Keratinocyte (primary cell): ENCODE results near the gene LRRC4. TPM values are rescaled to one million over a fixed set of nuclear protein-coding genes. Genes with fewer than 3 reads are reported as not detected.

Source experiments
- DNase-seq: peaks from one replicate; pipeline ENCODE4 v3.0.0-alpha.2; 2011; ENCODE audit warnings: low read depth, missing footprints, low spot score
- FAIRE-seq: peaks from 2 replicates; lab custom pipeline; 2011; peaks lifted over from hg19 to GRCh38; lab: Jason Lieb, UNC
- H2AFZ ChIP-seq: 2 replicates; pipeline ENCODE4 v1.6.0; 2012; ENCODE audit warnings: low read length, control low read depth, inconsistent platforms; ENCODE audit not compliant: control insufficient read depth
- H3K27ac ChIP-seq: 2 replicates; pipeline ENCODE4 v1.5.1; 2011; ENCODE audit warnings: low read length; ENCODE audit not compliant: control insufficient read depth, insufficient read depth
- H3K27me3 ChIP-seq: 3 replicates; pipeline ENCODE4 v1.6.0; 2011; ENCODE audit warnings: low read length; ENCODE audit not compliant: control insufficient read depth, insufficient read depth; ENCODE audit errors: extremely low read depth
- H3K36me3 ChIP-seq, 2 experiments: 2 replicates in 1 of 2; 3 replicates in 1 of 2; pipeline ENCODE4 v1.5.1; 2011; ENCODE audit warnings: low read length in 2 of 2, mild to moderate bottlenecking in 1 of 2; ENCODE audit not compliant: control insufficient read depth in 2 of 2, insufficient read depth in 2 of 2; ENCODE audit errors: extremely low read depth in 1 of 2
- H3K4me1 ChIP-seq: 3 replicates; pipeline ENCODE4 v1.5.1; 2011; ENCODE audit warnings: low read length; ENCODE audit not compliant: control insufficient read depth, insufficient read depth; ENCODE audit errors: extremely low read depth
- H3K4me2 ChIP-seq: 3 replicates; pipeline ENCODE4 v1.6.0; 2011; ENCODE audit warnings: low read depth, low read length; ENCODE audit not compliant: control insufficient read depth, insufficient read depth; ENCODE audit errors: extremely low read depth
- H3K4me3 ChIP-seq, 3 experiments: fragments of 200-600 bp in 1 of 3; sonication (generic) in 1 of 3; 2 replicates in 2 of 3; 3 replicates in 1 of 3; pipeline ENCODE4 v1.5.1; 2011 to 2016; ENCODE audit warnings: low read length in 3 of 3, mild to moderate bottlenecking in 3 of 3, control low read depth in 2 of 3, inconsistent platforms in 1 of 3, low read depth in 1 of 3, mixed read lengths in 1 of 3, mixed run types in 1 of 3, moderate library complexity in 1 of 3; ENCODE audit not compliant: control insufficient read depth in 2 of 3, insufficient read depth in 2 of 3; ENCODE audit errors: extremely low read depth in 1 of 3
- H3K79me2 ChIP-seq: 2 replicates; pipeline ENCODE4 v1.6.0; 2012; ENCODE audit warnings: low read length; ENCODE audit not compliant: control insufficient read depth, insufficient read depth
- H3K9ac ChIP-seq: 3 replicates; pipeline ENCODE4 v1.6.0; 2011; ENCODE audit warnings: low read length; ENCODE audit not compliant: control insufficient read depth, insufficient read depth; ENCODE audit errors: extremely low read depth
- H3K9me1 ChIP-seq: 3 replicates; pipeline ENCODE4 v1.6.0; 2011; ENCODE audit warnings: low read length; ENCODE audit not compliant: control insufficient read depth, insufficient read depth; ENCODE audit errors: extremely low read depth
- H3K9me3 ChIP-seq: 2 replicates; pipeline ENCODE4 v1.5.1; 2012; ENCODE audit warnings: low read depth, low read length; ENCODE audit not compliant: control insufficient read depth
- H4K20me1 ChIP-seq: 3 replicates; pipeline ENCODE4 v1.6.0; 2011; ENCODE audit warnings: low read length; ENCODE audit not compliant: control insufficient read depth, insufficient read depth; ENCODE audit errors: extremely low read depth
- EZH2 ChIP-seq: IDR thresholded peaks from one replicate; pipeline ENCODE4 v1.6.1; 2012; ENCODE audit warnings: inconsistent platforms, mild to moderate bottlenecking, low read length, moderate library complexity
- dilution Hi-C: fragments of 300-500 bp; cut with MboI; formaldehyde crosslinking; loops from one replicate; pipeline ENCODE4 v1.7.0; 2020; ENCODE audit warnings: low sequenced_read_pairs; ENCODE audit not compliant: extremely low pct_ligation_motif_present
- polyA plus RNA-seq, 5 experiments: library from polyadenylated mRNA; depleted of rRNA in 3 of 5; stranded (reverse) in 3 of 5; stranded (forward) in 1 of 5; unstranded in 1 of 5; fragments of >200 nt; gene quantifications; 1 replicate in 1 of 5; 2 replicates in 3 of 5; 3 replicates in 1 of 5; pipeline versions ENCODE4 v1.2.1 to v1.2.3, GENCODE V29; 2011 to 2012; ENCODE audit warnings: missing spikeins in 2 of 5, low read depth in 1 of 5, low replicate concordance in 1 of 5
- TF ChIP-seq, protein P1 (sequence below), 3 experiments: IDR thresholded peaks in 1 of 3; conservative IDR thresholded peaks in 1 of 3; optimal IDR thresholded peaks in 1 of 3; 2 replicates in 2 of 3; 3 replicates in 1 of 3; pipeline versions ENCODE3 to v1.5.1; 2011; ENCODE audit warnings: low read length in 3 of 3, mild to moderate bottlenecking in 3 of 3, moderate library complexity in 2 of 3, control low read depth in 1 of 3, inconsistent platforms in 1 of 3; ENCODE audit not compliant: insufficient read depth in 2 of 3; ENCODE audit errors: extremely low read depth in 1 of 3

The LRRC4 gene
- polyA plus RNA-seq, 1 donor (not counting 4 experiments of a cell fraction or from before 2014, with no cell fraction given): 0.07 TPM

GRCh38 chr7:128052404-128052803, 21.2 kb upstream of the LRRC4 start:
- FAIRE-seq: no peak

DNA sequence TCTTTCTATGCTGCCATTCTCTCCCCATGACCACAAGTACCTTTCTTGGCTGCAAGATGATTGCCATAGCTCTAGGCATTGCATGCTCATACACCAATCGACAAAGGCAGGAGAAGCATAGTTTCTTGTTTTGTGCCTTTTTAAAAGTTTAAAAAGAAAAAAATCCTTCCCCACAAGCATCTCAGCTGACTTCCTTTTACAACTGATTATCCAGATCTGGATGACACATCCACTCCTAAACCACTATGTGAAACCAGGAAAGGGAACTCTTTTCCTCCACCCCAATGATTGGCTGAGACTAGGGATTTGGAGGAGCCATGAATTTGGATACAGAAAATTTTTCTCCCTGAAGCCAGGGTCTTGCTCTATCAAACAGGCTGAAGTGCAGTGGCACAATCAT, 14.5 kb upstream of the LRRC4 start:
- H3K9me1 ChIP-seq: peaks cover 3% of the 10 kb centered on the region
- H3K9ac ChIP-seq: no peak overlapping the region
- no peaks in the 10 kb centered on the region for H4K20me1 ChIP-seq
- no peak for DNase-seq
- no peaks in the 10 kb centered on the region for H3K27me3 ChIP-seq
- no peak overlapping the region for H3K4me2 ChIP-seq
- H2AFZ ChIP-seq: no peak overlapping the region
- TF ChIP-seq EZH2: no peak
- TF ChIP-seq, protein P1, sequence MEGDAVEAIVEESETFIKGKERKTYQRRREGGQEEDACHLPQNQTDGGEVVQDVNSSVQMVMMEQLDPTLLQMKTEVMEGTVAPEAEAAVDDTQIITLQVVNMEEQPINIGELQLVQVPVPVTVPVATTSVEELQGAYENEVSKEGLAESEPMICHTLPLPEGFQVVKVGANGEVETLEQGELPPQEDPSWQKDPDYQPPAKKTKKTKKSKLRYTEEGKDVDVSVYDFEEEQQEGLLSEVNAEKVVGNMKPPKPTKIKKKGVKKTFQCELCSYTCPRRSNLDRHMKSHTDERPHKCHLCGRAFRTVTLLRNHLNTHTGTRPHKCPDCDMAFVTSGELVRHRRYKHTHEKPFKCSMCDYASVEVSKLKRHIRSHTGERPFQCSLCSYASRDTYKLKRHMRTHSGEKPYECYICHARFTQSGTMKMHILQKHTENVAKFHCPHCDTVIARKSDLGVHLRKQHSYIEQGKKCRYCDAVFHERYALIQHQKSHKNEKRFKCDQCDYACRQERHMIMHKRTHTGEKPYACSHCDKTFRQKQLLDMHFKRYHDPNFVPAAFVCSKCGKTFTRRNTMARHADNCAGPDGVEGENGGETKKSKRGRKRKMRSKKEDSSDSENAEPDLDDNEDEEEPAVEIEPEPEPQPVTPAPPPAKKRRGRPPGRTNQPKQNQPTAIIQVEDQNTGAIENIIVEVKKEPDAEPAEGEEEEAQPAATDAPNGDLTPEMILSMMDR (optimal IDR thresholded peaks at IDR 0.05 in 1 of 3, IDR thresholded peaks at IDR 0.05 in 1 of 3, conservative IDR thresholded peaks at IDR 0.05 in 1 of 3; ENCODE audit: extremely low read depth in 1 of 3, insufficient read depth in 2 of 3, low read length in 3 of 3): no peak
- H3K9me3 ChIP-seq: no peaks in the 10 kb centered on the region
- no peak overlapping the region for H3K27ac ChIP-seq
- no peak overlapping the region for H3K4me3 ChIP-seq
- H3K79me2 ChIP-seq: no peaks in the 10 kb centered on the region
- H3K36me3 ChIP-seq: peaks cover 11% of the 10 kb centered on the region in 2 experiments
- dilution Hi-C loops: no loop called here
- peaks cover 3% of the 10 kb centered on the region for H3K4me1 ChIP-seq
- FAIRE-seq: no peak

More at GRCh38 chr7:128052404-128052803, 21.2 kb upstream of the LRRC4 start:
- Histone ChIP-seq H3K4me3 (no peak overlapping the region), H3K9ac (no peak overlapping the region), H3K9me3 (no peaks in the 10 kb centered on the region), H3K4me1 (peaks cover 7% of the 10 kb centered on the region), H3K9me1 (peaks cover 9% of the 10 kb centered on the region), H2AFZ (no peak overlapping the region), H3K36me3 (peaks cover 14 to 20% of the 10 kb centered on the region in 2 experiments), H3K27me3 (no peaks in the 10 kb centered on the region), H3K79me2 (no peaks in the 10 kb centered on the region), H3K4me2 (no peak overlapping the region), H3K27ac (no peak overlapping the region), H4K20me1 (no peaks in the 10 kb centered on the region)
- dilution Hi-C loops: no loop called here
- no peak for DNase-seq
- TF ChIP-seq, protein P1 (optimal IDR thresholded peaks at IDR 0.05 in 1 of 3, IDR thresholded peaks at IDR 0.05 in 1 of 3, conservative IDR thresholded peaks at IDR 0.05 in 1 of 3; ENCODE audit: extremely low read depth in 1 of 3, insufficient read depth in 2 of 3, low read length in 3 of 3): no peak
- no peak for TF ChIP-seq EZH2
